Neural progenitor cell (in vitro differentiated cells): ENCODE measurements around the gene FOXF2. TPM values are rescaled to one million over a fixed set of nuclear protein-coding genes. Genes with fewer than 3 reads are reported as not detected.

Experiments used
- DNase-seq: peaks from one replicate; pipeline ENCODE4 v3.0.0-alpha.2; 2016; ENCODE audit warnings: low spot score
- H2AFZ ChIP-seq: fragments of 200-600 bp; sonication (generic); replicated peaks from 2 replicates; pipeline ENCODE4 v1.6.1; 2016; ENCODE audit warnings: antibody characterized with exemption
- H3F3A ChIP-seq: fragments of 200-600 bp; sonication (generic); 2 replicates; pipeline ENCODE4 v1.6.1; 2016; ENCODE audit warnings: antibody characterized with exemption, low read depth
- H3K27ac ChIP-seq: fragments of 200-600 bp; sonication (generic); 2 replicates; pipeline ENCODE4 v1.5.1; 2016; ENCODE audit warnings: mild to moderate bottlenecking
- H3K27me3 ChIP-seq: fragments of 200-600 bp; sonication (generic); 2 replicates; pipeline ENCODE4 v1.6.1; 2016; ENCODE audit warnings: mild to moderate bottlenecking, moderate library complexity
- H3K36me3 ChIP-seq: fragments of 200-600 bp; sonication (generic); 2 replicates; pipeline ENCODE4 v1.5.1; 2016
- H3K4me1 ChIP-seq: fragments of 200-600 bp; sonication (generic); 2 replicates; pipeline ENCODE4 v1.6.1; 2016; ENCODE audit warnings: mixed run types
- H3K4me2 ChIP-seq: fragments of 200-600 bp; sonication (generic); 2 replicates; pipeline ENCODE4 v1.6.1; 2016
- H3K4me3 ChIP-seq: fragments of 200-600 bp; sonication (generic); 2 replicates; pipeline ENCODE4 v1.5.1; 2016
- H3K79me2 ChIP-seq: fragments of 200-600 bp; sonication (generic); 2 replicates; pipeline ENCODE4 v1.6.1; 2016; ENCODE audit warnings: low read depth
- H3K9ac ChIP-seq: fragments of 200-600 bp; sonication (generic); 2 replicates; pipeline ENCODE4 v1.6.1; 2016
- H3K9me3 ChIP-seq: fragments of 200-600 bp; sonication (generic); 2 replicates; pipeline ENCODE4 v1.5.1; 2016; ENCODE audit warnings: low read depth
- H4K20me1 ChIP-seq: fragments of 200-600 bp; sonication (generic); 2 replicates; pipeline ENCODE4 v1.6.1; 2016; ENCODE audit warnings: low read depth
- H3K27ac Mint-ChIP-seq: 3 replicates; pipeline ENCODE4 v1.8.0; 2021; ENCODE audit warnings: mixed read lengths
- H3K27me3 Mint-ChIP-seq: 2 replicates; pipeline ENCODE4 v1.8.0; 2022; ENCODE audit warnings: low read depth, mild to moderate bottlenecking, inconsistent platforms, moderate library complexity, mixed read lengths; ENCODE audit not compliant: insufficient read depth
- H3K36me3 Mint-ChIP-seq: 3 replicates; pipeline ENCODE4 v1.8.0; 2021; ENCODE audit warnings: mixed read lengths
- H3K4me1 Mint-ChIP-seq: 3 replicates; pipeline ENCODE4 v1.8.0; 2021; ENCODE audit warnings: mixed read lengths
- H3K4me3 Mint-ChIP-seq: 3 replicates; pipeline ENCODE4 v1.8.0; 2021; ENCODE audit warnings: mild to moderate bottlenecking, moderate library complexity, mixed read lengths
- H3K9me3 Mint-ChIP-seq: 3 replicates; pipeline ENCODE4 v1.8.0; 2020; ENCODE audit warnings: mixed read lengths
- EZH2phosphoT487 ChIP-seq: fragments of 200-600 bp; sonication (generic); IDR thresholded peaks from 2 replicates; pipeline ENCODE4 v1.6.1; 2017; ENCODE audit warnings: antibody characterized with exemption
- total RNA-seq: library from RNA; depleted of rRNA; stranded (reverse); fragments of >200 nt; gene quantifications from 2 replicates; pipeline ENCODE4 v1.2.3, GENCODE V29; 2015; ENCODE audit warnings: low replicate concordance
- TF ChIP-seq, protein P1 (sequence below): fragments of 200-600 bp; sonication (generic); IDR thresholded peaks from 2 replicates; pipeline ENCODE4 v1.5.1; 2017; ENCODE audit warnings: antibody characterized with exemption, mild to moderate bottlenecking

FOXF2 gene
- total RNA-seq, 1 donor from 2014 or later = not detected

DNA sequence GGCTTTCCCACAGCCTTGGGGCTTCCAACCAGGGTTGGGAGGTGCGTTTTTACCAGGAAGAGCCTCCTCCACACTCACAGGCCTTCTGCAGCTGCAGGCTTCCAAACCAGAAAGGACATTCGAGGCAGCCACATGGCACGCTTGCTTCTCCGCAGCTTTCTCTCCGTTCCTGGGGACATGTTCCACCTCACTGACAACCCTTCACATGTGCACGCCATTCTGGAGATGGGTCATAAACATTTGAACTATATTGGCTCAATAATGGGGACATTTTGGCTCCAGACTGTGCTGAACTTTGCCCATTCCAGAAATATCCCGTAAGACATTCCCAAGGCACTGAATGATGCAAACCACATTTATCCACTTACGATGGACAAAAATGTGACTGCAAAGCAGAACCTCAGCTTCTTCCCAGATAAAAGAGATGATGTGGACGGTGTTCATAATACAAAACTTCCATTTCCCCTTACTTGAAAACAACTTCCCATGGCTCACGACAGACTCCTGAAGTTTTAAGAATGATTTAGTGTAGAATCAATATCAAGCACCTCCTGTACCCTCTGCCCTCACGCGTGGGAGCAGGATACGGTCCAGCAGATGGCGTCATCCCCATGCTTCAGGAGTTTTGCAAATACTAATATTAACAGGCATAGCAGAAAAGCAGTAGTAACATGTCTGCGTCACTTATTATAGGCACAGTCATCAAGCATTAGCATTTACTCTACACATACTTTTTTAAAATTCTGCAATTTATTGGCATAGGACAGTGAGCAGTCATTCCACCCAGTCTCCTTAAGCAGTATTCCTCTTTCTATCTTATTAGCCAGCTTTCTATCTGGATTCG is 25.4 kb upstream of the FOXF2 start:
- H3K27ac Mint-ChIP-seq = no peak overlapping the region
- no peak overlapping the region for H3K4me3 Mint-ChIP-seq
- Histone ChIP-seq H3K4me3 (no peak overlapping the region), H2AFZ (no peak overlapping the region), H4K20me1 (no peaks in the 10 kb centered on the region), H3K9ac (no peak overlapping the region), H3K27ac (no peak overlapping the region), H3K4me1 (peaks cover 16% of the 10 kb centered on the region), H3K9me3 (no peaks in the 10 kb centered on the region), H3K27me3 (peaks cover 47% of the 10 kb centered on the region), H3K36me3 (no peaks in the 10 kb centered on the region), H3K4me2 (no peak overlapping the region), H3K79me2 (no peaks in the 10 kb centered on the region), H3F3A (no peaks in the 10 kb centered on the region)
- H3K36me3 Mint-ChIP-seq = no peaks in the 10 kb centered on the region
- no peak for DNase-seq
- no peak for TF ChIP-seq EZH2phosphoT487
- TF ChIP-seq, protein P1, sequence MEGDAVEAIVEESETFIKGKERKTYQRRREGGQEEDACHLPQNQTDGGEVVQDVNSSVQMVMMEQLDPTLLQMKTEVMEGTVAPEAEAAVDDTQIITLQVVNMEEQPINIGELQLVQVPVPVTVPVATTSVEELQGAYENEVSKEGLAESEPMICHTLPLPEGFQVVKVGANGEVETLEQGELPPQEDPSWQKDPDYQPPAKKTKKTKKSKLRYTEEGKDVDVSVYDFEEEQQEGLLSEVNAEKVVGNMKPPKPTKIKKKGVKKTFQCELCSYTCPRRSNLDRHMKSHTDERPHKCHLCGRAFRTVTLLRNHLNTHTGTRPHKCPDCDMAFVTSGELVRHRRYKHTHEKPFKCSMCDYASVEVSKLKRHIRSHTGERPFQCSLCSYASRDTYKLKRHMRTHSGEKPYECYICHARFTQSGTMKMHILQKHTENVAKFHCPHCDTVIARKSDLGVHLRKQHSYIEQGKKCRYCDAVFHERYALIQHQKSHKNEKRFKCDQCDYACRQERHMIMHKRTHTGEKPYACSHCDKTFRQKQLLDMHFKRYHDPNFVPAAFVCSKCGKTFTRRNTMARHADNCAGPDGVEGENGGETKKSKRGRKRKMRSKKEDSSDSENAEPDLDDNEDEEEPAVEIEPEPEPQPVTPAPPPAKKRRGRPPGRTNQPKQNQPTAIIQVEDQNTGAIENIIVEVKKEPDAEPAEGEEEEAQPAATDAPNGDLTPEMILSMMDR = peak; percentile 58
- H3K27me3 Mint-ChIP-seq = peaks cover 12% of the 10 kb centered on the region
- no peaks in the 10 kb centered on the region for H3K4me1 Mint-ChIP-seq
- H3K9me3 Mint-ChIP-seq = no peaks in the 10 kb centered on the region

DNA sequence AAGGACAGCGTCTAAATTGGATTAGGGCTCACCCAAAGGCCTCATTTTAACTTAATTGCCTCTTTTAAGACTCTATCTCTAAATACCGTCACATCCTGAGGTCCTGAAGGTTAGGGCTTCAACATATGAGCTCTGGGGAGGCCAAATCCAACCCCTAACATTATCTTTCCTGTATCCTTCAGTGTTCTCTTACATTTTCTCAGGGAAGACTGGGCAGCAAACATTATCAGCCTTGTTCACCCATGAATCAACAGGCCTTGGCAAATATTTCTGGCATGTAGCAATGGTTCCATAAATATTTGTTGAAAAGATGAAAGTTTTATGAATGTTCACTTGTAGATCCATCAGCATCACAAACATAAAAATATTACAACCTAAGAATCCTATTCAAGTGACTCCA is 24.6 kb upstream of the FOXF2 start:
- Histone ChIP-seq H3K4me2 (no peak overlapping the region), H3K4me1 (peaks cover 16% of the 10 kb centered on the region), H3K9ac (no peak overlapping the region), H3K27me3 (peaks cover 55% of the 10 kb centered on the region), H3K27ac (no peak overlapping the region), H3K4me3 (no peak overlapping the region), H4K20me1 (no peaks in the 10 kb centered on the region), H3K9me3 (no peaks in the 10 kb centered on the region), H3K36me3 (no peaks in the 10 kb centered on the region), H3K79me2 (no peaks in the 10 kb centered on the region), H3F3A (no peaks in the 10 kb centered on the region), H2AFZ (no peak overlapping the region)
- Mint-ChIP-seq H3K4me1 (no peaks in the 10 kb centered on the region), H3K9me3 (peaks cover 3% of the 10 kb centered on the region), H3K4me3 (no peak overlapping the region), H3K27me3 (peaks cover 16% of the 10 kb centered on the region), H3K27ac (no peak overlapping the region), H3K36me3 (no peaks in the 10 kb centered on the region)
- TF ChIP-seq, protein P1 = no peak
- no peak for DNase-seq

DNA sequence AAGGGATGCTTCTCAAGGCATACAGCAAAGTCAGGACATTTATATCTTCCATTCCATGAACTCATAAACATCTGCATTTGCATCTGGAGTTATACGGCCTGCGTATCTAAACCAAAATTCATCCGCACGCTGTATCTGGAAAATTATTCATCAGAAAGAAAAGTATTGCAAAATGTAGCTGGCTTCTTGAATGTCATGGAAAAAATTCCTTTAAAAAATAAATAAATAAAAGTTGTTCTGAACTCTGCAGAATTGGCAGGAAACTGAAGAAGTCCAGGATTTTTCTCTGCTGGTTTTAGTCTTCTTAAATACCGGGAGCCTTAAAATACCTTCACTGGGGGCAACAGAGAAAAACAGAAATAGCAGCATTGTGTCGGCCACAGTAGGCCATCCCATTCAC is 23.7 kb upstream of the FOXF2 start:
- no peaks in the 10 kb centered on the region for H3K4me1 Mint-ChIP-seq
- Histone ChIP-seq H3K4me3 (no peak overlapping the region), H4K20me1 (no peaks in the 10 kb centered on the region), H3K36me3 (no peaks in the 10 kb centered on the region), H3F3A (no peaks in the 10 kb centered on the region), H3K27me3 (peaks cover 62% of the 10 kb centered on the region), H3K9me3 (no peaks in the 10 kb centered on the region), H3K9ac (no peak overlapping the region), H3K4me2 (no peak overlapping the region), H2AFZ (no peak overlapping the region), H3K4me1 (peaks cover 16% of the 10 kb centered on the region), H3K79me2 (no peaks in the 10 kb centered on the region), H3K27ac (no peak overlapping the region)
- peaks cover 16% of the 10 kb centered on the region for H3K27me3 Mint-ChIP-seq
- H3K9me3 Mint-ChIP-seq = peaks cover 4% of the 10 kb centered on the region
- TF ChIP-seq, protein P1 = no peak
- no peak for TF ChIP-seq EZH2phosphoT487
- H3K27ac Mint-ChIP-seq = no peak overlapping the region
- H3K4me3 Mint-ChIP-seq = no peak overlapping the region
- H3K36me3 Mint-ChIP-seq = no peaks in the 10 kb centered on the region
- no peak for DNase-seq
